AG04449 (cell line): ENCODE data around the gene ADAD1.

Experiments used
- CTCF ChIA-PET: fragments of 350-600 bp; formaldehyde crosslinking; extraction: SDS; loops from one replicate; lab custom pipeline; 2021; ENCODE audit warnings: antibody characterized with exemption; lab: Yijun Ruan, JAX
- POLR2A ChIA-PET: fragments of 400-600, 350-600 bp; formaldehyde crosslinking; extraction: SDS; loops from one replicate; lab custom pipeline; 2020; ENCODE audit warnings: antibody characterized with exemption, inconsistent platforms; lab: Yijun Ruan, JAX
- DNase-seq: peaks from one replicate; pipeline ENCODE4 v3.0.0-alpha.2; 2010; ENCODE audit warnings: low read depth, low spot score
- H3K4me3 ChIP-seq: 2 replicates; pipeline ENCODE4 v1.5.1; 2011; ENCODE audit warnings: low read depth, mild to moderate bottlenecking, control low read depth, low read length
- TF ChIP-seq, protein P1 (sequence below): IDR thresholded peaks from one replicate; pipeline ENCODE4 v1.5.1; 2011; ENCODE audit warnings: mild to moderate bottlenecking, moderate library complexity, low read length, control low read depth, inconsistent platforms; ENCODE audit not compliant: insufficient read depth; ENCODE audit errors: missing control alignments

Gene ADAD1

GRCh38 chr4:122379239-122379638 lies 428 bp downstream of the ADAD1 start:
- ChIA-PET CTCF (no interaction called here), POLR2A (no interaction called here)
- no peak for DNase-seq
- no peak overlapping the region for H3K4me3 ChIP-seq
- TF ChIP-seq, protein P1, sequence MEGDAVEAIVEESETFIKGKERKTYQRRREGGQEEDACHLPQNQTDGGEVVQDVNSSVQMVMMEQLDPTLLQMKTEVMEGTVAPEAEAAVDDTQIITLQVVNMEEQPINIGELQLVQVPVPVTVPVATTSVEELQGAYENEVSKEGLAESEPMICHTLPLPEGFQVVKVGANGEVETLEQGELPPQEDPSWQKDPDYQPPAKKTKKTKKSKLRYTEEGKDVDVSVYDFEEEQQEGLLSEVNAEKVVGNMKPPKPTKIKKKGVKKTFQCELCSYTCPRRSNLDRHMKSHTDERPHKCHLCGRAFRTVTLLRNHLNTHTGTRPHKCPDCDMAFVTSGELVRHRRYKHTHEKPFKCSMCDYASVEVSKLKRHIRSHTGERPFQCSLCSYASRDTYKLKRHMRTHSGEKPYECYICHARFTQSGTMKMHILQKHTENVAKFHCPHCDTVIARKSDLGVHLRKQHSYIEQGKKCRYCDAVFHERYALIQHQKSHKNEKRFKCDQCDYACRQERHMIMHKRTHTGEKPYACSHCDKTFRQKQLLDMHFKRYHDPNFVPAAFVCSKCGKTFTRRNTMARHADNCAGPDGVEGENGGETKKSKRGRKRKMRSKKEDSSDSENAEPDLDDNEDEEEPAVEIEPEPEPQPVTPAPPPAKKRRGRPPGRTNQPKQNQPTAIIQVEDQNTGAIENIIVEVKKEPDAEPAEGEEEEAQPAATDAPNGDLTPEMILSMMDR = no peak

- CTCF ChIA-PET = interaction anchor here (1.8 kb wide), 1 partner anchor 14 kb away, joined by 4 read pairs; no protein-coding TSS in a partner anchor
- TF ChIP-seq, protein P1 = no peak
- DNase-seq = no peak
- POLR2A ChIA-PET = no interaction called here
- no peak overlapping the region for H3K4me3 ChIP-seq
Observed at GRCh38 chr4:122383341-122383740, 4.5 kb downstream of the ADAD1 start.

GRCh38 chr4:122384245-122384644 lies 5.4 kb downstream of the ADAD1 start:
- no peak for DNase-seq
- ChIA-PET POLR2A (no interaction called here), CTCF (no interaction called here)
- TF ChIP-seq, protein P1 = no peak
- H3K4me3 ChIP-seq = no peak overlapping the region

DNA sequence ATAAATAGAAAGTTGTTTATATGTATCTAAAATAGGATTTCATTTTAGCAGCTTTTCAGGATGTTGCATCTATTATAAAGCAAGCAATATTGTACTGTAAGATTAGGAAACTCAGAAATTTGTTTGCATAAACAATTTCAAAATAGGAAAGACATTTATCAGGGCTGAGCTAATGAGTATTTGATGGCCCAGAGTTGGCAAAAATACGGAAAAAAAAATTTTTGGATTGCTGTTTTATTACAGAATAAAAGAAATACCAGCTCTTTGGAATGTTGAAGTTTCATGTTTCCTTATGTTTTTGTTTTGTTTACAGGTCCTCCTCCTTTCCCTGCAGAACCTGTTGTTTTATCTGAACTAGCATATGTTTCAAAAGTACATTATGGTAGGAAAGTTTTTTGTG lies 14.5 kb downstream of the ADAD1 start:
- TF ChIP-seq, protein P1 = no peak
- POLR2A ChIA-PET = no interaction called here
- no peak overlapping the region for H3K4me3 ChIP-seq
- CTCF ChIA-PET = no interaction called here
- no peak for DNase-seq

DNA sequence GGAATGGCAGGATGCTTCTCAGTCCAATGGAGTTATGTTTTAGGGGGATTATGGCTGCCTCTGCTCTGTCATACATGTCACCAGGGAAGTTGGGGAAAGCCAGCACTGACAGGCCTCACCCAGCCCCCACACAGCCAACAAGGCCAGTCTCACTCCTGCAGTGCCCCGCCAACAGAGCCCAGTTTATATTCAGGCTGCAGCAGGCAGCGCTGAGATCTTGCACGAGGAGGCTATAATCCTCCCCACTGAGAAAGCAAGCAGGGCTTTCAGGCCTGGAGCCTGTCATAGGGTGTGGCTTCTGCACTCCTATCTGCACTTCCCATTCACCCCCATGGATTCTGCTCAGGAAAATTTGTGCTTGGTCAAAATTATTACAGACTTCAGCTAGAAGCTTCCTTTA lies 25.1 kb downstream of the ADAD1 start:
- H3K4me3 ChIP-seq = no peak overlapping the region
- TF ChIP-seq, protein P1 = no peak
- ChIA-PET CTCF (no interaction called here), POLR2A (no interaction called here)
- DNase-seq = no peak

DNA sequence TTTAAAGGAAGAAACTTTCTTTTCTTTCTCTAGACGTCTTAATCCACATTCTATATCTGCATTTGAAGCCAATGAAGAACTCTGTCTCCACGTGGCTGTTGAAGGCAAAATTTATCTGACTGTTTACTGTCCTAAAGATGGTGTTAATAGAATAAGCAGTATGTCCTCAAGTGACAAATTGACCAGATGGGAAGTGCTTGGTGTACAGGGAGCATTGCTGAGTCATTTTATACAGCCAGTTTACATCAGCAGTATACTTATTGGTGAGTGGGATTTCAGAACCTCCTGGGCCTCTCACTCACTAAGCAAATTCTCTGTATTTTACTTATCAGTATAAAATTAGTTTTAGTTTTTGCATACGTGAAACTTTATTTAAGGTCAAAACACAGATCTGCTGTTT lies 33.7 kb downstream of the ADAD1 start:
- no peak overlapping the region for H3K4me3 ChIP-seq
- ChIA-PET POLR2A (no interaction called here), CTCF (no interaction called here)
- TF ChIP-seq, protein P1 = no peak
- DNase-seq = no peak
